Dermis blood vessel endothelial cell (primary cell): ENCODE results near the gene VPS39. TPM values are rescaled to one million over a fixed set of nuclear protein-coding genes. Genes with fewer than 3 reads are reported as not detected.
A peak's percentile ranks its signal among the peaks of the same experiment; 100 is the strongest.

Source experiments
- DNase-seq: peaks from one replicate; pipeline ENCODE4 v3.0.0; 2010
- total RNA-seq: library from RNA; depleted of rRNA; stranded (reverse); fragments of >200 nt; gene quantifications from 2 replicates; pipeline ENCODE4 v1.2.3, GENCODE V29; 2014

Gene VPS39
- total RNA-seq, 1 donor from 2014 or later = 53.4 TPM

DNA sequence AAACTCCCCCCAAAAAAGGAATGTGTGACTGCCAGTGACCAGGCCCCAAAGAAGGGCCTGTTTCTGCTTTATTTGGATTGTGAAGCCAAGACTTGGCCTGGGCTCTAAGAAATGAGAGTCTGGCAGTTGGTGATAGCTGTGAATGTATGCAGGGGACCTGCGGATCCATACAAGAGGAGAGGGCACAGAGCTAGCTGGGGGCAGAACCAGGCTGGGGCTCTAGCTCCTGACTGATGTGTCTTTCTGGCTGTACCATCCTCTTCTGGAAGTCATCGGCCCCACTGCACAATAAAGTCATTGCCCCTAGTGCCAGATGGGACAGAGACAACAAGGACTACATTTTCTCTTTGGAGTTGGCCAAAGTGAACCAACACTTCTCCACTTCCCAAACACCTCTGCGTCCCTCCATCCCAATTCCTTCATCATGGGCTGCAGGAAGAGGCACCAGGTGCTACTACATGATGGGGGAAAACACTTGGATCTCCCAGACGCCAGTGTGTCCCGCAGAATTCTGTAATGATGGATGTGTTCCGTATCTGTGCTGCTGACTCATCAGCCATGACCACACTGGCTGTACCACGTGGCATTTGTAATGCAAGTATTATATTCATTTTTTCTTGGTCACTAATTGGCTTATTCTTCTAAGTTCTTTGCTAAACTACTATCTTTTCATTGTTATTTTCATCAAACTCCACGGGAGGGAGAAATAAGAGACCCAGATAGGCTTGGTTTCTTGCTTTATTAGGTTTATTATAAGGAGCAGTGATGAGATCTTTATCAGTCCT, 49.9 kb downstream of the VPS39 start:
- DNase-seq = peak; percentile 53

DNA sequence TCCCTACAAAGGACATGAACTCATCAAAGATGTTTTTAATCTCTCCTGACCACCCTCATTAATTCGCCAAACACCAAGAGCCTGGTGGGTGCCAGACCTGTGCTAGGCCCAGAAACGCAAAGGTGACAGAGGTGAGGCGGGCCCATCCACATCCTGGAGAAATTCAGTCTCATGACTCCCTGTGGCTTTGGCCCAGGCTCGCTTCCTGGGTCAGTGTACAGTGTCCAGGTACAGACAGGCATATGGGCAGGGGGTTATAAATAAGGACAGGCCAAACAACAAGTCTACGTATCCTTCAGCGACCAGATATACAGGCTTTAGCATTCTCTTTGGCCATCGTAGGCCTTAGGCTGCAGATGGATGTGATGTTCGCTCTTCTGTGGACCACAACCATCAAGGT, 50.7 kb downstream of the VPS39 start:
- DNase-seq = no peak

DNA sequence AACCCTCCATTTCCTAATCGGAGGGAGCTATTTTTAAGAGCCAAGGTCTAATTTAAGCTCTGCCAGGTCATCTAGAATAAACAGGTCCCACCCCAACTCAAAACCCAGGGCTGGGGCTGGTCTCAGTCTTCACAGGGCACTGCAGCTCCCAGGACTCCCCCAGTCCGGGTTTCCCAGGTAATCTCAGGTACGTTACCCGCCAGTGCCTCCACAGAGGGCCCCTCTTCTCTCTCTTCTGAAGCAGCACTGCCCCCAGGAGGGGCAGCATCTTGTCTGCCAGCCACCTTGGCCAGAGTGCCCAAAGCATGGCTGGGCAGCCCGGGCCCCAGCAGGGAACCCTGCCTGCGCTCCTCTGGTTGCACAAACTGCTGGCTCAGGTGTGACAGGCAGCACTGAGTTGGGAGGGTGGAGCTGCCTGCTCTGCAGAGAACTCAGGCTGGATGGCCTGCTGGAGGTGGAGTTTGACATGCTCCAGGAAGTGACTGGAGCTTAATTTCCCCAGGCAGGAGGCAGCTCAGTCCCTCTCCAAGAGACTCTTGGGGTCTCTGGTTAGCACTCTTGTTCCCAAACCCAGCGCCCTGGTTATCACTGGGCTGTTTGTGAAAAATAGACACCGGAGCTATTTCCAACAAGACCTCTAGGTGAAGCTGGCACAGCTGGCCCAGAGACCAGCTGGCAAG, 51.7 kb downstream of the VPS39 start, which contains the start of gene PLA2G4F:
Gene PLA2G4F, minus strand, starts transcription at position 394 of the 680 bp plus-strand sequence. Its CDS starts 87 bp downstream, at position 307.
- DNase-seq = no peak

DNA sequence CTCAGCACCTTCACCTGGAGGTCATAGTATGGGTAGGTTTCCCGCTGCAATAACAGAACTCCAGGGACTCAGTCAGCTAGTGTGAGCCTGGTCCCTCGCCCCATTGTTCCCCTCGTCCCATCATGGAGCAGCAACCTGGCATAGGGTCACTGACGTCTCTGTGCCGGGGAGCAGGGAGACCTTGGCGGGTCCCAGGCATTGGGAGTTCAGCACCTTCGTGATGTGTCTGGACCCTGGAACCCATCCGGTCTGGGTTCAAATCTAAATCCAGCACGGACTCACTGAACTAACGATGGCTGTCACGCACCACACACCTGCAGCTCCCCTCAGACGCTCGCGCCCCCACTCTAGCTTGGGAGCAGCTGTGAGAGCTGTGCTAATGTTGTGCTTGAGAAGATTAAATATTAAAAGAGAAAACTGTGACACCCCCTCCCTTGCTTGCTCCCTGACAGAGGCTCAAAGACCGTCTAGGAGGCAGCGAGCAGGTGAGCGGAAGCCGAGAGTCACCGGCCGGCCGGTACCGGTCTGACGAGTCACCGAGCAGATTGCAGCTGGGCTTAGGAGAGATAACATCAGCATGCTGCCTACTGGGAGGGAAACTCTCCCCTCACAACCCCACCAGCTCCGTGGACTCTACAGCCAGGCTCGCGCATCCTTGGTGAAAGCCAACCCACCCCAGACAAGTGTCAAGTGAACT, 52.4 kb downstream of the VPS39 start:
- DNase-seq = no peak

DNA sequence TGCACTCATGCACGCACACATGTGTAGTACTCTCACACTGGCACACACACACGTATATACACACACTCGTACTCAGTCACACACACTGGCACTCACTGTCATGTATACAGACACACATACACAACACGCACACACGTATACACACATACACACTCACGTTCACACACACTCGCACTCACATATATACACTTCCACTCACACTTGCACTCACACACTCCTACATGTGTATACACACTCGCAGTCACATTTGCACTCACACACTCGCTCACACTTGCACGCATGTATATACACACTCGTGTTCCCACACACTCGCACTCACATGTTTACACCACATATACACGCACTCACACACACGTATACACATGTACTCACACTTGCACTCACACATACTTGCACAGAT, 53.1 kb downstream of the VPS39 start:
- no peak for DNase-seq

DNA sequence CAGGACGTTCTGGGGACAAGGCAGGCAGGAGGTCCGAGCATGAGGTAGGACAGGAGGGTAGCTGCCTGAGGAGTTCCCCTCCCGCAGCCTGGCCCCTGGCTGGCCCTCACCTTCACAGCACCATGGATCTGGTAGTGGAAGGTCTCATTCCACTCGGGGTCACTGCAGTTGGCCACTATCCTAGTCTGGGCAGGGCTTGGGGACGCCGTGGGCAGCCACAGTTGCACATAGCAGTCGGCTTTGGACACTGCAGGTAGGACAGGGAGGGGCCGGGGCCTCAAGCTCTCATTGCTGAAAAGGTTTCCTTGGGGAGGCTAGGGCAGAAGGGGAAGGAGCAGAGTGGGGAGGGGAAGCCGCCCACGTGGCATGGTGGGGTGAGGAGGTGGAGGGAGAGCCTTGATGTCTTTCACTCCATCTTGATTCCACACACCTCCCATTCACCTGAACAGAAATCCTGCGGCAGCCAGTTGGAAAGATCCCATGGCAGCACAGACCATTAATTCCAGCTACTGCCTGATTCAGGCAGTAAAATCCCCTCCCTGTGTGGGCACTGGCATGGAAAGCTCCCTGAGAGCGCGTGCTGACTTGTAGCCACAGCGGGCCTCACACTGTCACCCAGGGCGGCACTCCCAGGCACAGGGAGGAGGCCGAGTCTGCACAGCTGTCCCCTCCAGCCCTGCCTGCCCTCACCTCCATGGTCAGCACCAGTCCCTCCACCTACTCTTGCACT, 53.7 kb downstream of the VPS39 start:
- DNase-seq = no peak

DNA sequence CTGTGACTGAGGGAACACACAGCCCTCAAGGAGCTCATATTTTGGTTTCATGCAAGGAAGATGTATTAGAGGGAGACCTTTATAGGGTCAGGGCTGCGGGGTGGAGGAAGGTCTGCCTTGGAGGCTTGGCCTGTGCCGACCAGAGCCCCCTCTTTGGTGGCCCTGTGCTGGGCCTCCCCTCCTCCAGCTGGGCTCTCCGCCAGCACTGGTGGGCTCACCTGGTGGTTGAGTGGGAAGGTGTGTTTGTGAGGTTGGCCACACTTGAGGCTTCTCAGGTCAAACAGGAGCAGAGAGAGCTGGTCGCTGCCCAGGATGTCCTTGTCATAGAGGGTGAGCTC, 54.3 kb downstream of the VPS39 start:
- no peak for DNase-seq

DNA sequence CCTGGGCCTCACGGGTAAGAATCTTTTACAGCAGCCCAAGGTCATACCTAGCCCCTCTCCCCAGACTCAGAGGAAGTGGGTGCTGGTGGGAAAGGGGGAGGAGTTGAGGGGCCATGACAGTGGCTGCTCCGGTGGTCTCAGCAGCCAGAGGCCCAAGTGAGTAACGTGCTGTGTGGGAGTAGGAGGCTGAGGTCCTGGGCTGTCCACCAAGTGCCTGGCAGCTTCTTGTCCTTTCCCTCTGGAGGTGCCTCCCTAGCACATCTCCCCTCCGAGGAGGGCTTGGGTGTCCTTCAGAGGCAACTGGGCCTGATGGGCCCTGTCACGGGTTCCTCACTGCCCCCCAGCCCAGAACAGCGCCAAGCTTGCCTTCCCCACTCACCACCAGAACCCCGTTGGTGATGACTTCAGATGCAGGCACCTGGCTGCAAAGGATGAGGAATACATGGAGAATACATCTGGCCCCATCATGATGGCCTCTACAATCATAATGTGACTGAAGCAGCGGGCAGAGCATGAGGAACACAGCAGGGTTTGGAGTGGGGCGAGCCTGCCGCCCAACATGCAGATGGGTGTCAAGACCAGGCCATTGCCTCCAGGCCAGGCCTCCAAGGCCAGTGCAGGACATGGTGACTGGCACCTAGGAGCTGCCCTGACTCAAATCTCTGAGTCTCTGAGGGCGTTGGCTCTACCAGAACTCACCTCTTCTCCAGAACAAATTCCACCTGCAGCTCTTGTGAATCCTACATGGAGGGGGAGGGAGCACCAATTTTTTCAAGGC, 55.0 kb downstream of the VPS39 start:
- no peak for DNase-seq

DNA sequence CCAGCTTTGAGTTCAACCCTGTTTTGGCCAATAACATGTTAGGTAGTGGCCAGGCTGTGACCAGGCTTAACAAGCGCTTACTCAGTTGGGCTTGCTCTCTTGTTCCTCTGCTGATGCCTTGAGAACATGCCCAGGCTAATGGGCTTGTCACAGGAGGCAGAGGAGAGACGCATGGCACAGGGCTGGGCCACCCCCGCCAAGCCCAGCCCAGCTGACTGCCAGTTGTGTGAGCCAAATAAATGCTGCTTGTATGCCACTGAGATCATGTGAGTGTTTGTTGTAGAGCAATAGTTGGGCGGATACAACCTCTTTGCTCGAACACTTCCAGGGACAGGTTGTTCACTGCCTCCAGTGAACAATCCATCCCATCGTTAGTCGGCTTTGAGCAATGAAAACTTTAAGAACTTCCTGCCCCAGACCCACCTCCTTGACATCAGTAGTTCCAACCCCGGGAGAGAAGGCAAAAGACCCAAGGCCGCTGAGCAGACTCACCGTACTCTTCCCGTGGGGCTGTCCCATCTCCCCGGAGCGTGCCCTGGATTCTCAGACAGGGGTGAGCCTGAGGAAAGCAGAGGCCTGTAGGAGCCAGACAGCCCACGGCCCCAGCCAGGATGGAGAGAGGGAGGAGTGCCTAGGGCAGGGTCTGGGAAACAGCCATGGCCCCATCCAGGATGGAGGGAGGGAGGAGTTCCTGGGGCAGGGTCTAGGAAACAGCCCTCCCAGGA, 55.7 kb downstream of the VPS39 start:
- no peak for DNase-seq

DNA sequence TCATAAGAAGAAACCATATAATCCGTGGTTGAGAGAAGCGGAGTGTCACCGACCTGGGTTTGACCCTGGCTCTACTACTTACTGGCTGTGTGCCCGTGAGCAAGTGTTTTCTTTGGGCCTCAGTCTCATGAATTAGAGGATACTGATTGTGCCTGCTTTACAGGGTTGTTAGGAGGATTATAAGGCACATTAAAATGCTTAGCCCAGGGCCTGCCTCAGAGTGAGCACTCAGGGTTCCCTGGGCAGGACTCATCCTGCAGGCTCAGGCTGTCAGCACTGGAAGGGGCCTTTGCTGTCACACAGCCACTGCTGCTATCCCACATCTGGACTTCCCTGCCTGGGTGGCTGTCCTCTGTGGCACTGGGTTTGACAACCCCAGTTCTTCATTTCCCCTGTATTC, 56.4 kb downstream of the VPS39 start:
- DNase-seq = peak; percentile 39

DNA sequence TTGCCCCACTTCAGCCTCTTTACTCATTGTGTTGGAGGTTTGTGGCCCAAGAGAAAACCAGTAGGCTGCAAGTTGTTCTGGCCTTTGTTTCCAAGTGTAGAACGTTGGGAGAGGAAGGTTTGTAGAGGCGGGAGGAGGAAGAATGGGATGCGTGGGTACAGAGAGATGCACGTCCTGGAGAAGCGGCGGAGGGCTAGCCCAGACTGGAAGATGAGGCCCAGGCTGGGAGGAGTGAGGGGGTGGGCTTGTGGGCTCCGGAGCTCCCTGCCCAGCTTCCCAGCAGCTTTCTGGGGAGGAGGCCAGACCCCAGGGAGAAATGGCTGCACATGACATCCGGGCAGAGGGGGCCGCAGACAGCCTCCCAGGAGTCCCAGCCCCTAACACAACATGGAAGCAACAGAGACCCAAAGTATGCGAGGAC, 57.0 kb downstream of the VPS39 start:
- no peak for DNase-seq

DNA sequence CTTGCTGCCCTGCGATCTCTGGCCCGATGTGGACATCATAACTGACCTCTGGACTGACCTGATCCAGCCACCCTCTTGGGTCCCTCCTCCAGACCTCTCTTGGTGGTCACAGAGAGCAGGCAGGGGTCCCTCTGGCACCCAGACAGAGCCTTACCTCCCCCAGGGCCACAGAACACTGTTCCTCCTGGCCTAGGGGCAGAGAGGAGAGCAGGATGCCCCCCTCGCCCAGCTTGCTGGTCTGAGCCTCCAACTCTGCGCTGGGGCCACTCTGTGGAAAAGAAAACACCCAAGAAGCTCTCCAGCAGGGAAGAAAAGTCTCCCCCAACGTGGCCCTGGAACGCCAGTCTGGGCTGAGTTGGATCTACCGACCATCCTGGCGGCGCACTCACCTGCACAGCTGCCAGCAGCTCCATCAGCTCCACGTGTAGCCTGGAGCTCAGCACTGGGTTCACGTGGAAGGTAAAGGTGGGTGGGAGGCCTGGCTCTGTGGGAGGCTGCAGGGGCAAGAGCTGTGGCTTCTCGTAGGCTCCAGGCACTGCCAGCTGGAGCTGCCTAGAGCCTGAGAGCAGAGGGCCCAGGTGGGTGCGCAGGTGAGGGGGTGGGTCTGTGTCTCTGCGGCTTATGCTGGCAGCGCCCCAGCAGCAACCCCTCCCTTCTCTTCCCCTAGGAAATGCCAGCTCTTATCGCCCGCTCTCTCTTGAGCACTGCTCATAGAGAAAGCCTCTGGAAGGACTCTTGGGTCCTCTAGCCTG, 57.7 kb downstream of the VPS39 start:
- no peak for DNase-seq

DNA sequence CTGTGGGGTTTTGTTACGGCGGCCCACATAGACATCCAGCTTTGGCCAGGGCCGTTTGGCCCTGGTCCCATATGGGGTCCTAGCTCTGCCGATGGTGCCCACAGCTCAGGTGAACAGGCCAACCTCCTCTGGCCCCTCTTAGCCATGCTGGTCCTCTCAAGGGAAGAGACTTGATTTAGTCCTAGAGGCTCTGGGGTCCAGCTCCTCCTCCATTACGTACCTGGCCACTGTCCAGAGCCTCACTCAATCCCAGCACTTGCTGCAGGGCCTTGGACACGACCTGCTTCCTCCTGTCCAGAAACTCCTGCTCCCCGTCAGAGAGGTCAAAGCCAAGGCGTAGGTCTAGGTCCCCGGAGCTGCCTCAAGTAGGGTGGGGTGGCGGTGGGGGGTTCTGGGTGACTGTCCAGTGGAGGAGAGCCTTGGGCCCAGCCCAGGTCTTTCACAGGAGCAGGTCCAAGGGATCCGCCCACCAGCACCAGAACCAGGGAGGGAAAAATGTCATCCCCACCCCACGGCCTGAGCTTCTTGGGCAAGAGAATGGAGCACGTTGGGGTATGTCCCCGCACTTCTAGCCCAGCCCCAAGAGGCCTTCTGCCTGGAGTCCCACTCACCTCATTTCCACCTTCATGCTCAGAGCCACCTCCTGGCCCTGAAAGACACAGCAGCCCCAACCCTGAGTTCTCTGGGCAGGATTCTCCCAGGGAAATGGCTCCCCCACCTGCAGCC, 58.4 kb downstream of the VPS39 start:
- DNase-seq = no peak

DNA sequence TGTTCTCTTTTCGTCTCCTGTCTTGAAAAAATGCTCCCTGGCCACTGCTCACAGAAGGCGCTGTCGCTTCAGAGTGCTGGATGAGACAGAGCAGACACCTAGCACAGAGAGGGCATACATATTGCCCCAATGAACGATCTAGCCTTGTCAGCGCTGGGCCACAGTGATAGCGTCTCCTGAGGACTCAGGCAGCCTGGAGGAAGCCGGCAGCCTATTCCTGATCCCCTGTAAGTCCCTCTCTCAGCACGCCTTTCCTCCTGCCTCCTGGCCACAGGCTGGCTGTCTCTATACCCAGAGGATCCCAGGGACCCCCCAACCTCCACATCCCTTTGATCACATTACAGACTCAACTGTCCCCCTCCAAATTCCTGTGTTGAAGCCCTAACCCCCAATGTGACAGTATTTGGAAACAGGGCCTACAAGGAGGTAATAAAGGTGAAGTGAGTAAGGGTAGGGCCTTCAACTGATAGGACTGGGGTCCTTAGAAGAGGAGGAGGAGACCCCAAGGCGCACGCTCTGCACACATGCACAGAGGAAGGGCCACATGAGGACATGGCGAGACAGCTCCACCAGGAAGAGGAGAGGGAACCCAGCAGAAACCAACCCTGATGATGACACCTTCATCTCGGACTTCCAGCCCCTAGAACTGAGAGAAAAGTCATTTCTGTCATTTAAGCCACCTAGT, 59.2 kb downstream of the VPS39 start:
- no peak for DNase-seq

DNA sequence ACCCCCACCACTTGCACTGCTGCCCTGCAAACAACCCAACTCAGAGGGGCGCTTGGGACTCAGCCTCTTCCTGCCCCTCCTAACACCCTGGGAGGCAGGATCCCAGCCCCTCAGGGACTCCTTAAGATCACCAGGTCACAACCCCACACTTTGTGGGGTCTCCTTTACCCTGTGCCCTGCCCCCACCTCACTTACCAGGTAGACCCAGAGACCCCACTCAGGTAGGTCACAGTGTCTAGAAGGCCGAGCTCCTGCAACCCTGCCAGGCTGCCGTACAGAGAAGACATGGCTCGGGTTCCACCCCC, 60.7 kb downstream of the VPS39 start:
- no peak for DNase-seq

DNA sequence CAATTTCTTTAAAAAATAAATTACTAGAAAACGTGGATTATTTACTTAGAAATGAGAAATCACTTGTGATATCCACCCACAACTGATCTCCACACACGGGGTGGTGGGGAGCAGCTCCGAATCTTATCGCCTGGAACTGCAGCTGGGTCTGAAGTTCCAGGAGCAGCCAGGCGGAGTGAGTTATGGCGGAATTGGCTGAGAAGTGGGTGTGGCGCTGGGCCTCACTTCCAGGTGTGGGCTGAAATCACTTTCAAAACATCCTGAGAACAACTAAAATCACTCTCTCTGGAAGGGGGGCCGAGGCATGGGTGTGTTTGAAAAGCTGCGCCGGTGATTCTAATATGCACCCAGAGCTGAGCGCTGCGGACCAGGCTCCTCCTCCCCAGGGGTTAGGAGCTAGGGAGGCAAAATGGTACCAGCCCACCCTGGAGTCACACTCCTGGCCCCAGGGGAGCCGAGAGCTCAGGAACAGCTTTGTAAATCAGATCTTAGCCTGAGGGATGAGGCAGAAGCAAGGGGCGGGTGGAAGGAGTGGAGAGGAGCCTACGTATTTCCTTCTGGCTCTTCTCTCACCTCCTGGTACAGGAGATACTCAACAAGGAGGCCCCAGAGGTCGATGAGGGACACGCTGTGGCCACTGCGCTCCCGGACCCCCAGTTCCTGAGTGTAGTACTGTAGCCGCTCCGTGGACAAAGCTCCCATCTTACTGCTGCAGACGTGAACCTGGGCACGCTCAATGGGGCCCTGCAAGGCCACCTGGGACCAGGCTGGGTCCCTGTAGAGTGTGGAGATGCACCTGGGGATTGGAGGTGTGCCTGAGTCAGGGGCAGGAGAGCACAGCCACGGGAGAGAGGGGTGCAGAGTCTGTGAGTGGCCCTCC, 61.3 kb downstream of the VPS39 start:
- DNase-seq = no peak

DNA sequence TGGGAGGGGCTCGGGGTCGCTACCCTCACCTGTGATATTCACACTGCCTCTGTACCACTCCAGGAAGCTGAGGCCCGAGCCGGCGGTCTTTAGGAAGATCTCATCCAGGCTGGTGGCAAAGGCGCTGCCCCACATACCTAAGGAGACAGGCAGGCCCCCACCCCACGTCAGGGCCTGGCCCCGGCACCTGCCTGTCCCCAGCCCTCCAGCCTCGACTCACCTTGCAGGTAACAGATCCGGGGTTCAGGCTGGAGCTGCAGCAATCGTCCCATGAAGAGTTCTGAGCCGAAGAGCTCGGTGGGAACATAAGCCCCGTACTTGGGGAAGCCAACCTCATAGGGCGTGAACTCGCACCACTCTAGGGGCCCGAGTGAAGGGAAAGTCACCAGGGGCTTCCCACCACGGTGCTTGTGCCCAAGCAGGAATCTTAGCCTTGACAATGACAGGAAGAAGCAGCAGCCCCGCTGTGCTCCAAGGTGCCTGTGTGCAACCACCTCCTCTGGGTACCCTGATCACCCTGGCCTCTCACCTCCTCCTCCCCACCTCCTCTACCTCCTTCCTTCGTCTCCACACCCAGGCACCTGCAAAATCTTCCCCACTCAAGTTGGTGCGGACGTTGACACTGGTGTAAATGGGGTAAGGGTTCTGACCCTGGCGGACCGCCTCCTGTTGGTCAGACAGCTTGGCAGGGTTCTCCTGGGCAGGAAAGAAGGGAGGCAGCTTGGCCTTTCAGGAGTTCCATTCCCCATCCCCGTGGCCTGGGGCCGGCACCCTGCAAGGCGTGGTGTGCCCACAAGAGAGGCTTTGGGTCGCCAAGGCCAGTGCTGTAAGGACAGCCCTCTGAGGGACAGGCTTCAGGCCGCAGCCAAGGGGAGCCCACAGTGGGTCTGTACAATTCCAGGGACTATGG, 62.3 kb downstream of the VPS39 start:
- no peak for DNase-seq
